ENCODE results near the gene WFDC9.

WFDC9 gene

DNA sequence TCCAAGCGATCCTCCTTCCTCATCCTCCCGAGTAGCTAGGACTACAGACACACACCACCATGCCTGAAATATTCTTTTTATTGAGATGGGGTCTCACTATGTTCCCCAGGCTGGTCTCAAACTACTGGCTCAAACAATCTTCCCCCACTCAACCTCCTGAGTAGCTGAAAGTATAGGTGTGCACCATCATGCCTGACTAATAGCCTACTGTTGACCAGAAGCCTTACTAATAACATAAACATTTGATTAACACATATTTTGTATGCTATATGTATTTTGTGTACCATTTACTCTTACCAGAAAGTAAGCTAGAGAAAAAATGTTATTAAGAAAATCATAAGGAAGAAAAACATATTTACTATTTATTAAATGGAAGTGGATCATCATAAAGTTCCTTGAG, 13.5 kb downstream of the WFDC9 start:
- Histone ChIP-seq H3F3A (ENCODE audit: insufficient read depth) (no peaks in the 10 kb centered on the region), H3K79me2 (ENCODE audit: insufficient read depth, low read length) (no peaks in the 10 kb centered on the region), H3K4me2 (ENCODE audit: low read depth, low read length, poor library complexity, severe bottlenecking) (no peak overlapping the region), H3K27me3 (ENCODE audit: low read length) (no peaks in the 10 kb centered on the region), H3K9ac (ENCODE audit: low read length) (no peak overlapping the region), H4K20me1 (ENCODE audit: low read depth, low read length) (no peaks in the 10 kb centered on the region), H3K9me2 (replicated peaks; ENCODE audit: insufficient read depth, low read length) (no peaks in the 10 kb centered on the region), H2AFZ (ENCODE audit: low read depth, low read length, severe bottlenecking) (no peak overlapping the region), H3K4me3 (ENCODE audit: insufficient read depth, low read length, poor library complexity, severe bottlenecking) (no peak overlapping the region), H3K27ac (ENCODE audit: low read depth, low read length) (no peak overlapping the region), H3K36me3 (ENCODE audit: low read length) (no peaks in the 10 kb centered on the region), H3K9me3 (ENCODE audit: insufficient read depth, low read length) (no peaks in the 10 kb centered on the region)
- TF ChIP-seq, protein P1, sequence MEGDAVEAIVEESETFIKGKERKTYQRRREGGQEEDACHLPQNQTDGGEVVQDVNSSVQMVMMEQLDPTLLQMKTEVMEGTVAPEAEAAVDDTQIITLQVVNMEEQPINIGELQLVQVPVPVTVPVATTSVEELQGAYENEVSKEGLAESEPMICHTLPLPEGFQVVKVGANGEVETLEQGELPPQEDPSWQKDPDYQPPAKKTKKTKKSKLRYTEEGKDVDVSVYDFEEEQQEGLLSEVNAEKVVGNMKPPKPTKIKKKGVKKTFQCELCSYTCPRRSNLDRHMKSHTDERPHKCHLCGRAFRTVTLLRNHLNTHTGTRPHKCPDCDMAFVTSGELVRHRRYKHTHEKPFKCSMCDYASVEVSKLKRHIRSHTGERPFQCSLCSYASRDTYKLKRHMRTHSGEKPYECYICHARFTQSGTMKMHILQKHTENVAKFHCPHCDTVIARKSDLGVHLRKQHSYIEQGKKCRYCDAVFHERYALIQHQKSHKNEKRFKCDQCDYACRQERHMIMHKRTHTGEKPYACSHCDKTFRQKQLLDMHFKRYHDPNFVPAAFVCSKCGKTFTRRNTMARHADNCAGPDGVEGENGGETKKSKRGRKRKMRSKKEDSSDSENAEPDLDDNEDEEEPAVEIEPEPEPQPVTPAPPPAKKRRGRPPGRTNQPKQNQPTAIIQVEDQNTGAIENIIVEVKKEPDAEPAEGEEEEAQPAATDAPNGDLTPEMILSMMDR (IDR thresholded peaks at IDR 0.05; ENCODE audit: insufficient read depth, low read length, poor library complexity, severe bottlenecking): no peak
- TF ChIP-seq EZH2phosphoT487 (conservative IDR thresholded peaks at IDR 0.05; ENCODE audit: low read length): no peak

DNA sequence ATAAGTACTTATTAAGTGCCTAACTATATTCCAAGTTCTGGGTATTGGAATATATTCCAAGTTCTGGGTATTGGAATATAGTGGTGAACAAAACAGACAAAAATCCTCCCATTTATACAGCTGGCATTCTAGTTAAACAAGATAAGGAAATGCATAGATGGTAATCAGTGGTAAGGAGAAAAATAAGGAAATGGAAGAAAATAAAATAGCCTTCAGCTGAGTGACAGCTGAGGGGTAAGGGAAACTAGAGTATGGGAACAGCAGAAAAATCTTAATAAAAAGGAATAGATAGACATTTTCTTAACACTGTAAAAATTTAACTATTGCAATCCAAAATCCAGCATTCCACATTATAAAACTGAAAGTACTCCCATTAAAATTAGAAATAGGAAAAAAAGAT, 18.8 kb downstream of the WFDC9 start:
- no peak overlapping the region for H3K27ac ChIP-seq (ENCODE audit: low read depth, low read length)
- H3K4me3 ChIP-seq (ENCODE audit: insufficient read depth, low read length, poor library complexity, severe bottlenecking): no peak overlapping the region
- H3F3A ChIP-seq (ENCODE audit: insufficient read depth): no peaks in the 10 kb centered on the region
- no peaks in the 10 kb centered on the region for H3K36me3 ChIP-seq (ENCODE audit: low read length)
- no peaks in the 10 kb centered on the region for H3K27me3 ChIP-seq (ENCODE audit: low read length)
- peaks cover under 1% of the 10 kb centered on the region; the same call in 1 of the 2 replicates for H3K9me3 ChIP-seq (ENCODE audit: insufficient read depth, low read length)
- H3K79me2 ChIP-seq (ENCODE audit: insufficient read depth, low read length): no peaks in the 10 kb centered on the region
- no peak overlapping the region for H3K9ac ChIP-seq (ENCODE audit: low read length)
- no peak overlapping the region for H3K4me2 ChIP-seq (ENCODE audit: low read depth, low read length, poor library complexity, severe bottlenecking)
- no peaks in the 10 kb centered on the region for H4K20me1 ChIP-seq (ENCODE audit: low read depth, low read length)
- no peaks in the 10 kb centered on the region for H3K9me2 ChIP-seq (replicated peaks; ENCODE audit: insufficient read depth, low read length)
- no peak overlapping the region for H2AFZ ChIP-seq (ENCODE audit: low read depth, low read length, severe bottlenecking)
- TF ChIP-seq, protein P1 (IDR thresholded peaks at IDR 0.05; ENCODE audit: insufficient read depth, low read length, poor library complexity, severe bottlenecking): no peak

DNA sequence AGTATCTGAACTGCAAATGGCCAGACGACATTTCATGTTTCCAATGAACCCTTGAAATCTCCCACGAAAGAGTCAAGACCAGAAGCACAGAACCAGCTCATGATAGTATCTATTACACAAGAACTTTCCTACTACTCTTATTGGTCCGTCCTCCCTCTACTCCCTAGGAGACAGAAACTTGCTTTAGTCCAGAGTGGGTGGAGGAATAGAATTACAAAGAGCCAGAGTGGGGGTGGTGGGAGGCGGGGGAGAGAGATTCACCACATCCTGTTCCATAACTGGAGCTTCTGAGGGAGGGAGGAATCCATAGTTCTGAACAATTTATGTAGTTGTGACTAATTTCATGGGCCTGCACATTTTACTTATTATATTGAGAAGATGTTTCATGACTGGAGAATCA, 20.0 kb downstream of the WFDC9 start:
- no peak overlapping the region for H3K4me3 ChIP-seq (ENCODE audit: insufficient read depth, low read length, poor library complexity, severe bottlenecking)
- no peak overlapping the region for H3K9ac ChIP-seq (ENCODE audit: low read length)
- TF ChIP-seq EZH2phosphoT487 (conservative IDR thresholded peaks at IDR 0.05; ENCODE audit: low read length): no peak
- TF ChIP-seq, protein P1 (IDR thresholded peaks at IDR 0.05; ENCODE audit: insufficient read depth, low read length, poor library complexity, severe bottlenecking): no peak
- H4K20me1 ChIP-seq (ENCODE audit: low read depth, low read length): no peaks in the 10 kb centered on the region
- no peaks in the 10 kb centered on the region for H3K9me2 ChIP-seq (replicated peaks; ENCODE audit: insufficient read depth, low read length)
- H3K27me3 ChIP-seq (ENCODE audit: low read length): no peaks in the 10 kb centered on the region
- no peaks in the 10 kb centered on the region for H3K36me3 ChIP-seq (ENCODE audit: low read length)
- H3K4me2 ChIP-seq (ENCODE audit: low read depth, low read length, poor library complexity, severe bottlenecking): no peak overlapping the region
- H3F3A ChIP-seq (ENCODE audit: insufficient read depth): no peaks in the 10 kb centered on the region
- peaks cover 4% of the 10 kb centered on the region; the same call in 1 of the 2 replicates for H3K9me3 ChIP-seq (ENCODE audit: insufficient read depth, low read length)
- no peak overlapping the region for H3K27ac ChIP-seq (ENCODE audit: low read depth, low read length)
- no peak overlapping the region for H2AFZ ChIP-seq (ENCODE audit: low read depth, low read length, severe bottlenecking)
- H3K79me2 ChIP-seq (ENCODE audit: insufficient read depth, low read length): no peaks in the 10 kb centered on the region
